T-cell (primary cell): ENCODE data around the gene EXOC3L4. TPM values are rescaled to one million over a fixed set of nuclear protein-coding genes. Genes with fewer than 3 reads are reported as not detected.
"Not testable (repeated sequence)": the region's sequence is repeated elsewhere in the genome, so short reads cannot be mapped to it uniquely, and the experiment has no call there.

ENCODE experiments used
- ATAC-seq, 4 experiments: fragments of 200-7000 bp in 3 of 4; fragments of 150-1000 bp in 1 of 4; cut with Tn5 transposase; replicated peaks in 1 of 4; 1 replicate in 3 of 4; 2 replicates in 1 of 4; pipeline ENCODE4 v1.10.0; 2021; ENCODE audit warnings: moderate library complexity in 3 of 4, mild to moderate bottlenecking in 2 of 4, moderate number of reproducible peaks in 1 of 4
- CTCF ChIA-PET, 2 donors: fragments of 300-600 bp; sonication (Branson Sonifier 250); formaldehyde crosslinking; loops; one replicate each; lab custom pipeline; 2022; ENCODE audit warnings: antibody characterized with exemption in 2 of 2; lab: Charles Lee
- POLR2A ChIA-PET, 2 donors: fragments of 300-600 bp; sonication (Branson Sonifier 250); formaldehyde crosslinking; loops; one replicate each; lab custom pipeline; 2022; ENCODE audit warnings: antibody characterized with exemption in 2 of 2; lab: Charles Lee
- DNase-seq, 35 experiments: peaks; one replicate each; pipeline versions ENCODE4 v3.0.0 to v3.0.0-alpha.2; 2013 to 2023
- H3K27ac ChIP-seq: one replicate; pipeline ENCODE4 v1.5.1; 2013; ENCODE audit warnings: low read length
- H3K27me3 ChIP-seq, 2 experiments: replicated peaks in 1 of 2; 1 replicate in 1 of 2; 2 replicates in 1 of 2; pipeline versions ENCODE4 v1.6.1 to v1.7.0; 2013; ENCODE audit warnings: low read length in 1 of 2, mixed read lengths in 1 of 2; ENCODE audit not compliant: control insufficient read depth in 2 of 2, insufficient read depth in 2 of 2; ENCODE audit errors: extremely low read depth in 1 of 2
- H3K36me3 ChIP-seq, 2 donors: 1 replicate in 1 of 2; 2 replicates in 1 of 2; pipeline versions ENCODE4 v1.6.1 to v1.7.0; 2013; ENCODE audit warnings: low read length in 1 of 2; ENCODE audit not compliant: control insufficient read depth in 2 of 2, insufficient read depth in 1 of 2; ENCODE audit errors: extremely low read depth in 1 of 2
- H3K4me1 ChIP-seq, 2 experiments: 1 replicate in 1 of 2; 2 replicates in 1 of 2; pipeline versions ENCODE4 v1.6.1 to v1.7.0; 2013; ENCODE audit warnings: low read length in 2 of 2, mixed read lengths in 1 of 2; ENCODE audit not compliant: insufficient read depth in 2 of 2, control insufficient read depth in 1 of 2; ENCODE audit errors: extremely low read depth in 1 of 2
- H3K4me3 ChIP-seq, 2 donors: 1 replicate in 1 of 2; 2 replicates in 1 of 2; pipeline versions ENCODE4 v1.5.1 to v1.7.0; 2013; ENCODE audit warnings: mild to moderate bottlenecking in 2 of 2, low read length in 1 of 2, moderate library complexity in 1 of 2; ENCODE audit not compliant: control insufficient read depth in 1 of 2; ENCODE audit errors: extremely low read depth in 1 of 2
- H3K9me3 ChIP-seq: 2 replicates; pipeline ENCODE4 v1.7.0; 2013
- H3K27ac Mint-ChIP-seq, 2 donors: one replicate each; pipeline ENCODE4 v1.8.0; 2020 to 2021; ENCODE audit warnings: mild to moderate bottlenecking in 2 of 2, mixed read lengths in 2 of 2
- H3K27me3 Mint-ChIP-seq, 2 donors: one replicate each; pipeline ENCODE4 v1.8.0; 2021 to 2022; ENCODE audit warnings: mixed read lengths in 2 of 2
- H3K36me3 Mint-ChIP-seq: one replicate; pipeline ENCODE4 v1.8.0; 2021; ENCODE audit warnings: mixed read lengths
- H3K4me1 Mint-ChIP-seq, 3 donors: one replicate each; pipeline ENCODE4 v1.8.0; 2020 to 2022; ENCODE audit warnings: mixed read lengths in 3 of 3, mild to moderate bottlenecking in 1 of 3
- H3K4me3 Mint-ChIP-seq, 3 donors: one replicate each; pipeline ENCODE4 v1.8.0; 2020 to 2022; ENCODE audit warnings: mild to moderate bottlenecking in 3 of 3, mixed read lengths in 3 of 3, moderate library complexity in 3 of 3
- H3K9me3 Mint-ChIP-seq, 3 donors: one replicate each; pipeline ENCODE4 v1.8.0; 2020 to 2022; ENCODE audit warnings: mixed read lengths in 3 of 3
- WGBS: methylation state at CpG from one replicate; pipeline ENCODE4 v1.1.5; 2013; ENCODE audit warnings: missing lambda C conversion rate; ENCODE audit not compliant: insufficient coverage; 5-methylcytosine and 5-hydroxymethylcytosine counted together
- total RNA-seq, 35 experiments: library from RNA in 6 of 35; stranded (reverse) in 6 of 35; fragments of 120-200 nt in 1 of 35; gene quantifications; one replicate each; pipeline versions ENCODE4 v1.2.1 to v1.2.4 and lab custom pipeline; 2013 to 2026

The EXOC3L4 gene
- total RNA-seq (under 1 TPM in 1 of 5 donors, not detected in 4; 0.25 TPM), total RNA-seq (lab: John Stamatoyannopoulos, UW) (0 to 0.20 (median 0) reads per million in 29 experiments)
- total RNA-seq (2013), result not detected

DNA sequence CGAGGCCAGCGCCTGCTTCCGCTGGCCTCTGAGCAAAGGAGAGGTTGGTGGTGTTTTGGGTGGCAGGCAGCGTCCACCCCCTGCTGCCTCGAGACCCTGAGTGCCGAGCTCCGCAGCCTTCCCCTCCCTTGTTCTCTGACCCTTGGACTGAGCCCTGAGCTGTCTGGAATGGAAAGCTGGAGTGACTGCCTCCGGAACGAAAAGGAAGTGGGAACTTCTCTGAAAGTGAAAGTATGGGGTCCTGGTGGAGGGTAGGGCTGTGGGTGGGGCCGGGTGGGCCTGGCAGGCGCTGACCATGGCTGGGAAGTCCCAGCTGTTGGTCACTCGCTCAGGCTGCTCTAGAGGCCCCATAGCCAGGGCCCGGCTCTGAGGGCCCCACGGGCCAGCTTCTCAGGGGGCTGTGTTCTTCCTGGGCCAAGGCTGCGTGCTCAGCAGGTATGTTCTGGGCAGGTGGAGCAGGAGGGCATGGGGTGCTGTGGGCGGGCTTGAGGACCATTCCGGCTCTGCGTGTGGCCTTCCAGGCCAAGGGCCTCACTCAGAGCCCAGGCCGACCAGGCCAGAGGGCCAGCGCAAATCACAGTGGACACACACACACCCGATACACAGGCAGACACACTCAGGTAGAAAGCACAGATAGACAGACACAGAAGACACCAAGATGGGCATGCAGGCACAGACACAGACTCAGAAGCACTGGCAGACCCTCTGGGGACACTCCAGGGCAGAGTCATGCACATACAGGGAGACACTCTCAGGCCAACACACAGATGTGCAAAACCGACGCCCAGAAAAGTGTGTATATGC is at the start of gene EXOC3L4:
Gene EXOC3L4, plus strand, starts transcription at position 320 of the 804 bp plus-strand sequence. CDS start 5,495 bp downstream, outside the sequence.
- ATAC-seq (no peak), DNase-seq (no peak)
- H3K27ac Mint-ChIP-seq, result no peak within 1 kb of the TSS
- CTCF ChIA-PET, result no interaction called here
- Histone ChIP-seq H3K4me1 (peaks cover 0 to 16% of the 10 kb centered on the region in 2 experiments), H3K27ac (no peak within 1 kb of the TSS), H3K9me3 (no peaks in the 10 kb centered on the region), H3K27me3 (peaks cover 0 to 49% of the 10 kb centered on the region in 2 experiments), H3K4me3 (no peak within 1 kb of the TSS), H3K36me3 (no peaks in the 10 kb centered on the region)
- peaks cover 0 to 5% (median 3%) of the 10 kb centered on the region in 3 donors for H3K4me1 Mint-ChIP-seq
- no peaks in the 10 kb centered on the region for H3K9me3 Mint-ChIP-seq
- 75% methylated on average over 22 of the region's 23 CpGs for WGBS
- peaks cover 0 to 7% of the 10 kb centered on the region in 2 donors for H3K27me3 Mint-ChIP-seq
- POLR2A ChIA-PET, result interaction anchor here in 1 of 2 donors (0.6 kb wide), 1 partner anchor 330 kb away, joined by 4 read pairs; no protein-coding TSS in a partner anchor
- H3K4me3 Mint-ChIP-seq, result no peak within 1 kb of the TSS
- no peaks in the 10 kb centered on the region for H3K36me3 Mint-ChIP-seq

DNA sequence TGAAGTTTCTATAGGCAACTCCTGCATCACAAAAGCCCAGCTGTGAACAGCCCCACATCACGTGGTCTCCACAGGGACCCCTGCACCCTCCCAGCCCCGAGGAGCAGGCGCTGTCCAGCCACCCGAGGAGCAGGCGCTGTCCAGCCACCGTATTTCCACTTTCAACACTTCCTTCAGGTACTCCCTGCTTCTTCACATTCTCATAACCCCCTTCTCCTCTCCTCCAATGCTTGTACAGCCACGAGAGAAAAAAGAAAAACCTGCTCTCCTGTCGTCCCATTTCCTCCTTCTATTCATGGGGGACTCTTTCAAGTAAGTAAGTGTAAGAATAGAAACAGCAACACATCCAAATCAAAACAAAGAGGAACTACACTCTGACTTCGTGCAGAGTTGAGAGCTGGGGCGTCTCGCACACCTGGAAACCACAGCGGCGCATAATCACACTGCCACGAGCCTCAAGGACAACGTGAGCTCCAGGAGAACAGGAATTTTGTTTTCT is 49.1 kb upstream of the EXOC3L4 start:
- peaks cover 0 to 6% (median 0%) of the 10 kb centered on the region in 3 donors for H3K9me3 Mint-ChIP-seq
- ChIA-PET POLR2A (interaction anchor here in 1 of 2 donors (0.6 kb wide), 1 partner anchor 9 kb away, joined by 4 read pairs; no protein-coding TSS in a partner anchor), CTCF (no interaction called here)
- ATAC-seq (no peak), DNase-seq (no peak)
- peaks cover 7 to 10% (median 7%) of the 10 kb centered on the region in 3 donors for H3K4me1 Mint-ChIP-seq
- 18% methylated on average over 11 of the region's 15 CpGs for WGBS
- Histone ChIP-seq H3K36me3 (no peaks in the 10 kb centered on the region), H3K9me3 (no peaks in the 10 kb centered on the region), H3K27me3 (peaks cover 0 to 23% of the 10 kb centered on the region in 2 experiments), H3K4me3 (no peak overlapping the region), H3K4me1 (peaks cover 0 to 5% of the 10 kb centered on the region in 2 experiments), H3K27ac (no peak overlapping the region)
- H3K27me3 Mint-ChIP-seq, result peaks cover 10 to 12% of the 10 kb centered on the region in 2 donors
- peaks cover 4% of the 10 kb centered on the region for H3K36me3 Mint-ChIP-seq
- no peak overlapping the region for H3K27ac Mint-ChIP-seq
- peak overlapping the region in 1 of 3 donors; percentile 4 for H3K4me3 Mint-ChIP-seq

DNA sequence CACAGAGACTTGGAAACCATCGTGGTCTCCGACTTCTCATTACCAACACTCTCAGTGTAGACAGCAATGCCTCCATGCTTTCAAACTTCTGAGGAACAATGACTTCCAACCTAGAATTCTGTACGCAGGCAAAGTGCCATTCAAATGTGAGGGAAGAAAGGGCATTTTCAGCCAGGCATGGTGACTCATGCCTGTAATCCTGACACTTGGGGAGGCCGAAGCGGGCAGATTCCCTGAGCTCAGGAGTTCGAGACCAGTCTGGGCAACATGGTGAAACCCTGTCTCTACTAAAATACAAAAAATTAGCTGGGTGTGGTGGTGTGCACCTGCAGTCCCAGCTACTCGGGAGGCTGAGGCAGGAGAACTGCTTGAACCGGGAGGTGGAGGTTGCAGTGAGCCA is 47.1 kb upstream of the EXOC3L4 start:
- H3K27ac ChIP-seq, H3K4me1 Mint-ChIP-seq, POLR2A ChIA-PET, H3K4me3 Mint-ChIP-seq, ATAC-seq, H3K9me3 ChIP-seq, H3K9me3 Mint-ChIP-seq, H3K27ac Mint-ChIP-seq, H3K4me3 ChIP-seq, DNase-seq, H3K4me1 ChIP-seq, H3K36me3 ChIP-seq, CTCF ChIA-PET, H3K36me3 Mint-ChIP-seq: not testable (repeated sequence)
- peaks cover 10 to 12% of the 10 kb centered on the region in 2 donors for H3K27me3 Mint-ChIP-seq
- WGBS, result 100% methylated on average over 1 of the region's 8 CpGs
- H3K27me3 ChIP-seq, result peaks cover 0 to 23% of the 10 kb centered on the region in 2 experiments

DNA sequence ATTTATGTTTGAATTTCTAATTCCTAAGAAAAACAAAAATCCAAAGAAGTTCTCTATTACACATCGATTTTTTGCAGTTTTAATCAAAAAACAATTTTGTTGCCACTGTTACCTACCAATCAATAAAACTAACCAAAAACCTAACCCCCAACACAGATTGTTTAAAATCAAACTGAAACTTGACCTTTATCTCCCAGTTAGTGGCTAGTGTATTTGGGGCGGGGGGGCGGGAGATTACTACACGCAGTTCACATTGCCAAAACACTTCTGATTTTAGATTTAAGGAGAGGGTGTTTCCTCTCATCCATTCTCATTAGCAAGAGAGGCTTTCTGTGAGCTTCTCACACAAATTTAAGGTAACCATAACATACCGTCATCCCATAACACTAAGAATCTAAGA is 43.6 kb upstream of the EXOC3L4 start:
- H3K27me3 ChIP-seq, result peaks cover 2 to 20% of the 10 kb centered on the region in 2 experiments
- no peaks in the 10 kb centered on the region for H3K9me3 ChIP-seq
- no peaks in the 10 kb centered on the region for H3K36me3 Mint-ChIP-seq
- ChIA-PET POLR2A (no interaction called here), CTCF (interaction anchor here in 1 of 2 donors (0.7 to 1.0 kb wide), 2 partner anchors 54 to 61 kb away, joined by 3 read pairs; no protein-coding TSS in a partner anchor)
- H3K27ac ChIP-seq, result no peak overlapping the region
- H3K4me3 ChIP-seq, result no peak overlapping the region
- no peak for ATAC-seq
- no peak overlapping the region for H3K27ac Mint-ChIP-seq
- H3K27me3 Mint-ChIP-seq, result peaks cover 7 to 10% of the 10 kb centered on the region in 2 donors
- no peak for DNase-seq
- no peaks in the 10 kb centered on the region for H3K9me3 Mint-ChIP-seq
- H3K4me1 ChIP-seq, result no peaks in the 10 kb centered on the region
- H3K36me3 ChIP-seq, result no peaks in the 10 kb centered on the region
- peaks cover 3 to 13% (median 5%) of the 10 kb centered on the region in 3 donors for H3K4me1 Mint-ChIP-seq
- H3K4me3 Mint-ChIP-seq, result no peak overlapping the region
- WGBS, result no CpG with 5 or more reads among the region's 5 CpGs

DNA sequence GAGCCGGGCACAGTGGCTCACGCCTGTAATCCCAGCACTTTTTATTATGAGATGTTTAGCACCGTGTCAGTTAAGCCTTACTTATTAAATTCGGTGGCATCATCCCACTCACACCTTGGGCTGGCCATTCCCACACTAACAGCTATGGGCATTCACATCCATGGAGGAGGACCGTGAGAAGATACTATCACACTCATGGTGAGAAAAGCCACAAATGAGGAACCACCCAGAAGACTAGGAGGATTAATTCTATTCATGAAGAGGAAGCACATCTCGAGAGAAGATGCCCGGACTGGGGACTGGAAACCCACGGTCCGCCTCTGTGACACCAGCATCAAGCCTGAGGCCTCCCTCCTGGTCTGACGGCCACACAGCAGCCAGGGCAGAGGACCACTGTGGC is 42.1 kb upstream of the EXOC3L4 start:
- H3K27me3 Mint-ChIP-seq, result peaks cover 5 to 8% of the 10 kb centered on the region in 2 donors
- no peak overlapping the region for H3K4me3 Mint-ChIP-seq
- peaks cover 2 to 27% of the 10 kb centered on the region in 2 experiments for H3K27me3 ChIP-seq
- no peaks in the 10 kb centered on the region for H3K9me3 ChIP-seq
- H3K27ac ChIP-seq, result no peak overlapping the region
- peaks cover 2 to 7% of the 10 kb centered on the region in 2 experiments for H3K4me1 ChIP-seq
- 100% methylated on average over 1 of the region's 10 CpGs for WGBS
- DNase-seq (no peak), ATAC-seq (no peak)
- CTCF ChIA-PET, result no interaction called here
- POLR2A ChIA-PET, result no interaction called here
- H3K9me3 Mint-ChIP-seq, result no peaks in the 10 kb centered on the region
- H3K4me1 Mint-ChIP-seq, result peaks cover 8 to 15% (median 9%) of the 10 kb centered on the region in 3 donors
- H3K27ac Mint-ChIP-seq, result no peak overlapping the region
- no peaks in the 10 kb centered on the region for H3K36me3 Mint-ChIP-seq
- no peaks in the 10 kb centered on the region for H3K36me3 ChIP-seq
- H3K4me3 ChIP-seq, result no peak overlapping the region

DNA sequence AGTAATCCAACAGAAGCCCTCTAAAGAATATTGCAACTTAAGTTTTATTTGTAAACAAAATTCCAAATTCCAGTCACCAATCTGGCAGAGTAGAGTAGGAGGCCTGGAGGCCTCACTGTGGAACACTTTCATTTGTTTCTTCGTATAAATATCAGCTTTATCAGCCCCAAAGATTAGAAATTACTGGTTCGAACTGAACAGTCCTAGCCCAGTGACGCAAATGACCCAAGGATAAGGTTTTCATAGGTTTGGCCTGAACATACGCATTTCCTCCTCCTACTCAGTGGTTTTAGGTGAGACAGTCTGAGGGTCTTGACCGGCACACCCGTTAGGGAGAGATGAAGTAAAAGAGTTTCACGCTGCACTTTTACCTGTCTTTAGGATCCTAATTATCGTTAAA is 38.8 kb upstream of the EXOC3L4 start:
- no peak for DNase-seq
- H3K9me3 Mint-ChIP-seq, result no peaks in the 10 kb centered on the region
- H3K27ac Mint-ChIP-seq, result peak overlapping the region in 1 of 2 donors; percentile 43
- Histone ChIP-seq H3K4me1 (peaks cover 2 to 16% of the 10 kb centered on the region in 2 experiments), H3K27ac (no peak overlapping the region), H3K27me3 (peaks cover 12 to 43% of the 10 kb centered on the region in 2 experiments), H3K4me3 (no peak overlapping the region), H3K9me3 (no peaks in the 10 kb centered on the region), H3K36me3 (no peaks in the 10 kb centered on the region)
- POLR2A ChIA-PET, result no interaction called here
- 100% methylated on average over 1 of the region's 8 CpGs for WGBS
- H3K4me1 Mint-ChIP-seq, result peaks cover 8 to 19% (median 9%) of the 10 kb centered on the region in 3 donors
- peaks cover 14 to 18% of the 10 kb centered on the region in 2 donors for H3K27me3 Mint-ChIP-seq
- no peak for ATAC-seq
- no peaks in the 10 kb centered on the region for H3K36me3 Mint-ChIP-seq
- H3K4me3 Mint-ChIP-seq, result peak overlapping the region; percentile 68 to 76 (median 72)
- CTCF ChIA-PET, result no interaction called here
